GM12878 (cell line): ENCODE measurements around the gene GRIK1. TPM values are rescaled to one million over a fixed set of nuclear protein-coding genes. Genes with fewer than 3 reads are reported as not detected.

Experiments
- ATAC-seq: fragments of 200-7000 bp; cut with Tn5 transposase; 3 replicates; pipeline ENCODE4 v1.9.1; 2020; ENCODE audit warnings: mild to moderate bottlenecking, moderate library complexity
- BruUV-seq: library from RNA; stranded (reverse); fragments of 400-500 nt; replicated peaks from 2 replicates; lab custom pipeline; 2021; lab: Mats Ljungman, UMichigan
- CTCF ChIA-PET: fragments of 300-600 bp; sonication (Branson Sonifier 250); formaldehyde crosslinking; extraction: SDS; loops from one replicate; lab custom pipeline; 2021; ENCODE audit warnings: inconsistent platforms; lab: Yijun Ruan, JAX
- POLR2A ChIA-PET: fragments of 350-600 bp; formaldehyde crosslinking; extraction: SDS; loops from one replicate; lab custom pipeline; 2021; ENCODE audit warnings: inconsistent platforms; lab: Charles Lee
- RAD21 ChIA-PET: fragments of 300-600 bp; sonication (Branson Sonifier 250); formaldehyde crosslinking; loops from one replicate; lab custom pipeline; 2023; ENCODE audit warnings: antibody characterized with exemption; ENCODE audit not compliant: unreplicated experiment; lab: Charles Lee
- SMC1A ChIA-PET: fragments of 300-600 bp; sonication (Branson Sonifier 250); formaldehyde crosslinking; loops from one replicate; lab custom pipeline; 2023; ENCODE audit not compliant: unreplicated experiment, uncharacterized antibody; lab: Charles Lee
- DNase-seq: peaks from one replicate; pipeline ENCODE4 v3.0.0-alpha.2; 2011; ENCODE audit warnings: low read depth, low spot score
- FAIRE-seq: peaks from 3 replicates; lab custom pipeline; 2011; peaks lifted over from hg19 to GRCh38; lab: Jason Lieb, UNC
- H2AFZ ChIP-seq: 2 replicates; pipeline ENCODE4 v1.6.0; 2011; ENCODE audit warnings: low read depth, low read length, control low read depth; ENCODE audit not compliant: control insufficient read depth
- H3K27ac ChIP-seq: 2 replicates; pipeline ENCODE4 v1.5.1; 2011; ENCODE audit warnings: control low read depth; ENCODE audit not compliant: control insufficient read depth, insufficient read depth
- H3K27me3 ChIP-seq, 2 experiments: replicated peaks in 1 of 2; 2 replicates each; pipeline versions ENCODE4 v1.6.0 to v1.6.1; 2011; ENCODE audit warnings: low read length in 1 of 2; ENCODE audit not compliant: control insufficient read depth in 2 of 2, insufficient read depth in 2 of 2
- H3K36me3 ChIP-seq, 2 experiments: 2 replicates each; pipeline ENCODE4 v1.5.1; 2011; ENCODE audit warnings: low read length in 1 of 2; ENCODE audit not compliant: control insufficient read depth in 2 of 2, insufficient read depth in 2 of 2
- H3K4me1 ChIP-seq: 2 replicates; pipeline ENCODE4 v1.6.1; 2011; ENCODE audit warnings: mild to moderate bottlenecking, low read length, moderate library complexity, mixed read lengths; ENCODE audit not compliant: control insufficient read depth, insufficient read depth
- H3K4me2 ChIP-seq: 2 replicates; pipeline ENCODE4 v1.6.0; 2011; ENCODE audit warnings: control low read depth; ENCODE audit not compliant: control insufficient read depth, insufficient read depth
- H3K4me3 ChIP-seq: fragments of 200-600 bp; sonication (generic); 2 replicates; pipeline ENCODE4 v1.5.1; 2016
- H3K79me2 ChIP-seq: 2 replicates; pipeline ENCODE4 v1.6.0; 2011; ENCODE audit warnings: low read length; ENCODE audit not compliant: control insufficient read depth, insufficient read depth
- H3K9ac ChIP-seq: 2 replicates; pipeline ENCODE4 v1.8.0; 2011; ENCODE audit warnings: low read length, control low read depth, mixed read lengths; ENCODE audit not compliant: control insufficient read depth, insufficient read depth
- H3K9me3 ChIP-seq: replicated peaks from 3 replicates; pipeline ENCODE4 v1.5.1; 2011; ENCODE audit warnings: mild to moderate bottlenecking, low read length; ENCODE audit not compliant: control insufficient read depth, insufficient read depth
- H4K20me1 ChIP-seq: 2 replicates; pipeline ENCODE4 v1.6.0; 2011; ENCODE audit not compliant: control insufficient read depth, insufficient read depth
- CBX3 ChIP-seq: fragments of 200-600 bp; sonication (generic); IDR thresholded peaks from 2 replicates; pipeline ENCODE4 v1.6.1; 2016; ENCODE audit warnings: low read depth, borderline replicate concordance
- CTCF ChIP-seq, 3 experiments: IDR thresholded peaks in 2 of 3; conservative IDR thresholded peaks in 1 of 3; 2 replicates each; pipeline ENCODE4 v1.5.1; 2011; ENCODE audit warnings: low read depth in 3 of 3, low read length in 3 of 3, mild to moderate bottlenecking in 3 of 3, control low read depth in 2 of 3, moderate library complexity in 2 of 3, inconsistent platforms in 1 of 3, mixed read lengths in 1 of 3; ENCODE audit not compliant: control insufficient read depth in 2 of 3, insufficient read depth in 1 of 3; ENCODE audit errors: extremely low read depth in 1 of 3
- EED ChIP-seq: sonication (generic); IDR thresholded peaks from 2 replicates; pipeline ENCODE4 v1.6.1; 2016; ENCODE audit warnings: antibody characterized with exemption, low read depth
- KLF5 ChIP-seq: fragments of 450-650 bp; IDR thresholded peaks from 2 replicates; pipeline ENCODE4 v1.6.1; 2014; ENCODE audit warnings: mild to moderate bottlenecking; ENCODE audit not compliant: partially characterized antibody
- LARP7 ChIP-seq: fragments of 450-650 bp; IDR thresholded peaks from 2 replicates; pipeline ENCODE4 v1.6.1; 2017; ENCODE audit warnings: mild to moderate bottlenecking
- MEF2B ChIP-seq: fragments of 450-650 bp; IDR thresholded peaks from 2 replicates; pipeline ENCODE4 v1.6.1; 2018; ENCODE audit warnings: mild to moderate bottlenecking, moderate library complexity; ENCODE audit not compliant: partially characterized antibody, poor library complexity, severe bottlenecking
- NBN ChIP-seq: fragments of 450-650 bp; IDR thresholded peaks from 2 replicates; pipeline ENCODE4 v1.6.1; 2016
- NKRF ChIP-seq: fragments of 450-650 bp; conservative IDR thresholded peaks from 2 replicates; pipeline ENCODE4 v1.6.1; 2017; ENCODE audit warnings: mild to moderate bottlenecking, moderate library complexity
- NR2C1 ChIP-seq: fragments of 450-650 bp; IDR thresholded peaks from 2 replicates; pipeline ENCODE4 v1.6.1; 2017; ENCODE audit warnings: antibody characterized with exemption, mild to moderate bottlenecking, moderate library complexity
- RBBP5 ChIP-seq: fragments of 200-600 bp; sonication (generic); conservative IDR thresholded peaks from 2 replicates; pipeline ENCODE4 v1.6.1; 2016
- STAT3 ChIP-seq: IDR thresholded peaks from 2 replicates; pipeline ENCODE4 v1.6.1; 2011; ENCODE audit warnings: low read depth, low read length, improper control_type of control experiment
- SUZ12 ChIP-seq: fragments of 200-600 bp; sonication (generic); IDR thresholded peaks from one replicate; pipeline ENCODE4 v1.6.1; 2018; ENCODE audit warnings: antibody characterized with exemption, mild to moderate bottlenecking; ENCODE audit not compliant: unreplicated experiment
- ZBED1 ChIP-seq: IDR thresholded peaks from 2 replicates; pipeline ENCODE4 v1.6.1; 2016; ENCODE audit warnings: borderline replicate concordance
- ZNF622 ChIP-seq: fragments of 450-650 bp; IDR thresholded peaks from 2 replicates; pipeline ENCODE4 v1.6.1; 2017; ENCODE audit warnings: mild to moderate bottlenecking, inconsistent platforms
- WGBS: methylation state at CpG from one replicate; pipeline ENCODE4 v1.1.6; 2016; ENCODE audit warnings: low lambda C conversion rate; ENCODE audit not compliant: insufficient replicate concordance, insufficient coverage; ENCODE audit errors: missing lambda C conversion rate; 5-methylcytosine and 5-hydroxymethylcytosine counted together
- in situ Hi-C: fragments of 300-500 bp; cut with MboI; formaldehyde crosslinking; loops from 9 replicates; pipeline ENCODE4 v1.14.3; 2018; ENCODE audit warnings: mixed read lengths
- intact Hi-C: fragments of 100-400 bp; cut with micrococcal nuclease; formaldehyde crosslinking; loops from one replicate; pipeline ENCODE4 v1.14.2; 2022; ENCODE audit not compliant: unreplicated experiment
- polyA plus RNA-seq, 11 experiments: library from polyadenylated mRNA; depleted of rRNA in 4 of 11; unstranded in 6 of 11; stranded (reverse) in 5 of 11; fragments of >200 nt; fragmentation: Nextera tagmentation in 4 of 11; fragmentation: Illumina TruSeq in 1 of 11; extraction: Ambion mirVana in 4 of 11; extraction: Trizol in 1 of 11; gene quantifications; 1 replicate in 1 of 11; 2 replicates in 10 of 11; pipeline versions ENCODE4 v1.2.1 to v1.2.3, GENCODE V29; 2011 to 2016; ENCODE audit warnings: inconsistent platforms in 2 of 11, missing spikeins in 2 of 11, low read depth in 1 of 11
- total RNA-seq, 4 experiments: library from RNA; depleted of rRNA in 3 of 4; stranded (reverse); fragments of >200 nt in 3 of 4; fragmentation: Illumina TruSeq in 1 of 4; extraction: Trizol in 1 of 4; gene quantifications; 2 replicates each; pipeline versions ENCODE4 v1.2.1 to v1.2.3, GENCODE V29; 2013 to 2021

Gene GRIK1
- total and polyA plus RNA-seq, 10 of the 15 experiments (the other 5 are each of a cell fraction or from before 2014, with no cell fraction given) = 0.05 to 0.13 (median 0.09) TPM; not detected in 7

GRCh38 chr21:29710498-29710897, 229.3 kb downstream of the GRIK1 start:
- Histone ChIP-seq H3K79me2 (no peaks in the 10 kb centered on the region), H3K9ac (no peak overlapping the region), H3K4me1 (no peaks in the 10 kb centered on the region), H3K36me3 (no peaks in the 10 kb centered on the region), H3K9me3 (no peaks in the 10 kb centered on the region), H3K4me3 (no peak overlapping the region), H2AFZ (no peak overlapping the region), H3K4me2 (no peak overlapping the region), H3K27ac (no peak overlapping the region), H4K20me1 (no peaks in the 10 kb centered on the region), H3K27me3 (no peaks in the 10 kb centered on the region)
- DNase-seq (no peak), FAIRE-seq (no peak), ATAC-seq (no peak)
- RAD21 ChIA-PET = no interaction called here
- SMC1A ChIA-PET = no interaction called here
- 30% methylated on average over 3 of the region's 3 CpGs for WGBS
- in situ Hi-C loops (no loop called here), intact Hi-C loops (no loop called here)
- no TSS peak for BruUV-seq
- TF ChIP-seq ZNF622 = no peak
- TF ChIP-seq KLF5 = no peak
- CTCF ChIA-PET = no interaction called here
- POLR2A ChIA-PET = interaction anchor here (0.6 kb wide), 1 partner anchor 518 kb away, joined by 8 read pairs; no protein-coding TSS in a partner anchor

GRCh38 chr21:29708401-29708800, 231.4 kb downstream of the GRIK1 start:
- FAIRE-seq (no peak), ATAC-seq (no peak)
- CTCF ChIA-PET = no interaction called here
- TF ChIP-seq CBX3 = no peak
- TF ChIP-seq RBBP5 = no peak
- TF ChIP-seq SUZ12 = no peak
- TF ChIP-seq CTCF (IDR thresholded peaks at IDR 0.05 in 2 of 3, conservative IDR thresholded peaks at IDR 0.05 in 1 of 3; ENCODE audit: control insufficient read depth in 2 of 3, extremely low read depth in 1 of 3, insufficient read depth in 1 of 3, low read depth in 3 of 3, low read length in 3 of 3) = no peak
- TF ChIP-seq NKRF = no peak
- TF ChIP-seq MEF2B = no peak
- no peak for TF ChIP-seq NBN
- TF ChIP-seq LARP7 = no peak
- TF ChIP-seq ZBED1 = no peak
- TF ChIP-seq EED = no peak
- TF ChIP-seq NR2C1 = no peak
- no peak for TF ChIP-seq STAT3

More at GRCh38 chr21:29708401-29708800, 231.4 kb downstream of the GRIK1 start:
- Histone ChIP-seq H3K4me3 (no peak overlapping the region), H3K79me2 (no peaks in the 10 kb centered on the region), H3K36me3 (no peaks in the 10 kb centered on the region), H4K20me1 (no peaks in the 10 kb centered on the region), H3K27ac (no peak overlapping the region), H3K4me1 (no peaks in the 10 kb centered on the region), H2AFZ (no peak overlapping the region), H3K4me2 (no peak overlapping the region), H3K9ac (no peak overlapping the region), H3K9me3 (no peaks in the 10 kb centered on the region), H3K27me3 (no peaks in the 10 kb centered on the region)
- ChIA-PET POLR2A (no interaction called here), RAD21 (no interaction called here), SMC1A (no interaction called here)
- in situ Hi-C loops (no loop called here), intact Hi-C loops (no loop called here)
- no peak for DNase-seq
- BruUV-seq = no TSS peak
- WGBS = 24% methylated on average over 4 of the region's 4 CpGs
